CD8-positive, alpha-beta memory T cell (primary cell): ENCODE results near the gene COL11A2. TPM values are rescaled to one million over a fixed set of nuclear protein-coding genes. Genes with fewer than 3 reads are reported as not detected.
"Not testable (repeated sequence)": the region's sequence is repeated elsewhere in the genome, so short reads cannot be mapped to it uniquely, and the experiment has no call there.

ENCODE experiments used
- CTCF ChIA-PET: fragments of 350-600 bp; sonication (Branson Sonifier 250); formaldehyde crosslinking; loops from one replicate; lab custom pipeline; 2021; ENCODE audit warnings: antibody characterized with exemption; lab: Charles Lee
- POLR2A ChIA-PET: fragments of 350-600 bp; sonication (Branson Sonifier 250); formaldehyde crosslinking; loops from one replicate; lab custom pipeline; 2021; ENCODE audit warnings: antibody characterized with exemption; lab: Charles Lee
- DNase-seq, 5 donors: peaks; one replicate each; pipeline versions ENCODE4 v3.0.0 to v3.0.0-alpha.2; 2020 to 2022; ENCODE audit warnings: mixed read lengths in 1 of 5
- H3K27ac ChIP-seq: one replicate; pipeline ENCODE4 v1.7.0; 2013; ENCODE audit warnings: low read depth, mild to moderate bottlenecking, low read length, moderate library complexity
- H3K27me3 ChIP-seq: 2 replicates; pipeline ENCODE4 v1.7.0; 2013; ENCODE audit warnings: low read length, mild to moderate bottlenecking; ENCODE audit not compliant: insufficient read depth, poor library complexity, severe bottlenecking
- H3K36me3 ChIP-seq: 2 replicates; pipeline ENCODE4 v1.7.0; 2013; ENCODE audit warnings: mild to moderate bottlenecking, low read length, moderate library complexity; ENCODE audit not compliant: insufficient read depth
- H3K4me1 ChIP-seq: 2 replicates; pipeline ENCODE4 v1.7.0; 2013; ENCODE audit warnings: mild to moderate bottlenecking, low read length, moderate library complexity; ENCODE audit not compliant: insufficient read depth
- H3K4me3 ChIP-seq: 2 replicates; pipeline ENCODE4 v1.7.0; 2013; ENCODE audit warnings: mild to moderate bottlenecking, low read length
- H3K9me3 ChIP-seq: 2 replicates; pipeline ENCODE4 v1.7.0; 2013; ENCODE audit warnings: mild to moderate bottlenecking, low read length
- H3K27ac Mint-ChIP-seq, 8 donors: one replicate each; pipeline ENCODE4 v1.8.0; 2020 to 2021; ENCODE audit warnings: mixed read lengths in 8 of 8, mild to moderate bottlenecking in 6 of 8, inconsistent platforms in 3 of 8, moderate library complexity in 3 of 8
- H3K27me3 Mint-ChIP-seq, 2 donors: one replicate each; pipeline ENCODE4 v1.8.0; 2020 to 2021; ENCODE audit warnings: mixed read lengths in 2 of 2, mild to moderate bottlenecking in 1 of 2, moderate library complexity in 1 of 2
- H3K36me3 Mint-ChIP-seq, 3 donors: one replicate each; pipeline ENCODE4 v1.8.0; 2020 to 2021; ENCODE audit warnings: mixed read lengths in 3 of 3, inconsistent platforms in 1 of 3, mild to moderate bottlenecking in 1 of 3
- H3K4me1 Mint-ChIP-seq, 3 donors: one replicate each; pipeline ENCODE4 v1.8.0; 2020 to 2021; ENCODE audit warnings: mixed read lengths in 3 of 3, inconsistent platforms in 1 of 3, mild to moderate bottlenecking in 1 of 3
- H3K4me3 Mint-ChIP-seq, 7 donors: one replicate each; pipeline ENCODE4 v1.8.0; 2020 to 2021; ENCODE audit warnings: mixed read lengths in 7 of 7, mild to moderate bottlenecking in 6 of 7, moderate library complexity in 4 of 7, inconsistent platforms in 2 of 7
- H3K9me3 Mint-ChIP-seq, 5 donors: one replicate each; pipeline ENCODE4 v1.8.0; 2020 to 2022; ENCODE audit warnings: mixed read lengths in 5 of 5, mild to moderate bottlenecking in 3 of 5, moderate library complexity in 2 of 5, inconsistent platforms in 1 of 5
- polyA plus RNA-seq: library from polyadenylated mRNA; unstranded; fragments of 300-500 nt; fragmentation: Illumina TruSeq; gene quantifications from one replicate; pipeline ENCODE4 v1.2.3, GENCODE V29; 2021
- total RNA-seq, 2 experiments: library from RNA; stranded (reverse); gene quantifications; one replicate each; pipeline ENCODE4 v1.2.3, GENCODE V29; 2021

COL11A2 gene
- total RNA-seq (1 to 10 TPM in 1 of 2 experiments, under 1 TPM in 1; 0.69 to 1.1 TPM), polyA plus RNA-seq (not detected)

DNA sequence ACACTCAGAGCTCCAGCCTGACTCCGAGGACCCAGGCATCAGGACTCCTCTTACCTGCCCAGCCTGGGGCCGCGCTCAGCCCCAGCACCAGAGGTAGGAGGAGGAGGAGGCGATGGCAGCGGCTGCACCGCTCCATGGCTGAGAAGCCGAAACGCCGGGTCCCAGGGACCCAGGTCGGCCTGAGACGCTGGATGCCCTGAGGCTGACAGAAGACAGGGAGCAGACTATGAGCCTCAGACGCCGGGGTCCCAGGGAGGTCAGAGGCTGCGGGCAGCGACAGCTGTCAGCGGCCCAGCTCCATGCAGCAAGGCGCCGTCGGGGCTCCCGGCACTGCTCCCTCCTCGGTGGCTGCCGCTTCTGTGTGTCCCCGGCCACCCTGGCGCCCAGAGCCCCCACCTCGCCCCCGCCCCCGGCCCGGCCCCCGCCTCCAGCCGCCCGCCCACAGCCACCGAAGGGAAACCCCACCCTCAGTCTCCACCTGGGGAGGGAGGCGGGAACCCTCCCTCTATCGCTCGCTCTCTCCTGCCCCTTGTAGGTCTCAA is at the start of gene COL11A2:
Gene COL11A2 (minus strand): TSS at position 363 of the 542 bp plus-strand sequence. CDS start 227 bp downstream, at position 136.
- no peaks in the 10 kb centered on the region for H3K9me3 Mint-ChIP-seq
- DNase-seq: peak in 1 of 5 donors; percentile 14
- peak within 1 kb of the TSS in 4 of 8 donors; percentile 63 to 80 (median 76) for H3K27ac Mint-ChIP-seq
- Histone ChIP-seq H3K36me3 (peaks cover 25% of the 10 kb centered on the region), H3K27me3 (peaks cover 16% of the 10 kb centered on the region), H3K9me3 (no peaks in the 10 kb centered on the region), H3K27ac (no peak within 1 kb of the TSS), H3K4me3 (peak within 1 kb of the TSS; percentile 50), H3K4me1 (peaks cover 17% of the 10 kb centered on the region)
- POLR2A ChIA-PET: no interaction called here
- peaks cover 11 to 35% (median 23%) of the 10 kb centered on the region in 3 donors for H3K36me3 Mint-ChIP-seq
- peaks cover 14 to 25% (median 18%) of the 10 kb centered on the region in 3 donors for H3K4me1 Mint-ChIP-seq
- peak within 1 kb of the TSS; percentile 68 to 89 (median 80) for H3K4me3 Mint-ChIP-seq
- CTCF ChIA-PET: interaction anchor here (1.3 kb wide), 1 partner anchor 10 kb away, joined by 3 read pairs; no protein-coding TSS in a partner anchor
- H3K27me3 Mint-ChIP-seq: peaks cover 19 to 43% of the 10 kb centered on the region in 2 donors

GRCh38 chr6:33241968-33242367 is 49.7 kb upstream of the COL11A2 start:
- POLR2A ChIA-PET: no interaction called here
- no peak overlapping the region for H3K27ac ChIP-seq
- no peaks in the 10 kb centered on the region for H3K36me3 Mint-ChIP-seq
- H3K9me3 ChIP-seq: no peaks in the 10 kb centered on the region
- no peaks in the 10 kb centered on the region for H3K27me3 ChIP-seq
- CTCF ChIA-PET: no interaction called here
- H3K4me3 ChIP-seq: no peak overlapping the region
- peak overlapping the region in 1 of 7 donors; percentile 57 for H3K4me3 Mint-ChIP-seq
- H3K27me3 Mint-ChIP-seq: peaks cover 3 to 29% of the 10 kb centered on the region in 2 donors
- peak overlapping the region in 3 of 8 donors; percentile 2 to 26 (median 19) for H3K27ac Mint-ChIP-seq
- peak in 1 of 5 donors; percentile 8 for DNase-seq
- H3K9me3 Mint-ChIP-seq: no peaks in the 10 kb centered on the region
- no peaks in the 10 kb centered on the region for H3K4me1 ChIP-seq
- H3K36me3 ChIP-seq: no peaks in the 10 kb centered on the region
- peaks cover 2 to 8% (median 6%) of the 10 kb centered on the region in 3 donors for H3K4me1 Mint-ChIP-seq

- Histone ChIP-seq H3K4me3 (no peak overlapping the region), H3K27me3 (peaks cover 8% of the 10 kb centered on the region), H3K4me1 (no peaks in the 10 kb centered on the region), H3K27ac (no peak overlapping the region), H3K36me3 (no peaks in the 10 kb centered on the region), H3K9me3 (no peaks in the 10 kb centered on the region)
- Mint-ChIP-seq H3K36me3 (peaks cover 0 to 7% (median 0%) of the 10 kb centered on the region in 3 donors), H3K9me3 (no peaks in the 10 kb centered on the region), H3K27me3 (peaks cover 13 to 44% of the 10 kb centered on the region in 2 donors), H3K4me1 (peaks cover 2 to 8% (median 6%) of the 10 kb centered on the region in 3 donors), H3K4me3 (no peak overlapping the region), H3K27ac (no peak overlapping the region)
- CTCF ChIA-PET: interaction anchor here (1.3 to 2.4 kb wide), 3 partner anchors 10 to 76 kb away, joined by 3 to 13 read pairs (median 3); no protein-coding TSS in a partner anchor
- DNase-seq: no peak
- POLR2A ChIA-PET: no interaction called here
Measured at GRCh38 chr6:33237741-33238140, 45.5 kb upstream of the COL11A2 start.

DNA sequence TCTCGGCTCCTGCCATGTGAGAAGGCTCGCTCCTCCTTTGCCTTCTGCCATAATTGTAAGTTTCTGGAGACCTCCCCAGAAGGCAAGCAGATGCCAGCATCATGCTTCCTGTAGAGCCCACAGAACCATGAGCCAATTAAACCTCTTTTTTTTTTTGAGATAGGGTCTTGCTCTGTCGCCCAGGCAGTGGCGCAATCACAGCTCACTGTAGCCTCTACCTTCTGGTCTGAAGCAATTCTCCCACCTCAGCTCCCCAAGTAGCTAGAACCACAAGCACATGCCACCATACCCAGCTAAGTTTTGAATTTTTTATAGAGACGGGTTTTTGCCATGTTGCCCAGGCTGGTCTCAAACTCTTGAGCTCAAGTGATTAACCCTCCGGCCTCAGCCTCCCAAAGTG is 44.6 kb upstream of the COL11A2 start:
- ChIA-PET POLR2A (no interaction called here), CTCF (interaction anchor here (1.3 kb wide), 1 partner anchor 40 kb away, joined by 3 read pairs; no protein-coding TSS in a partner anchor)
- DNase-seq: no peak

DNA sequence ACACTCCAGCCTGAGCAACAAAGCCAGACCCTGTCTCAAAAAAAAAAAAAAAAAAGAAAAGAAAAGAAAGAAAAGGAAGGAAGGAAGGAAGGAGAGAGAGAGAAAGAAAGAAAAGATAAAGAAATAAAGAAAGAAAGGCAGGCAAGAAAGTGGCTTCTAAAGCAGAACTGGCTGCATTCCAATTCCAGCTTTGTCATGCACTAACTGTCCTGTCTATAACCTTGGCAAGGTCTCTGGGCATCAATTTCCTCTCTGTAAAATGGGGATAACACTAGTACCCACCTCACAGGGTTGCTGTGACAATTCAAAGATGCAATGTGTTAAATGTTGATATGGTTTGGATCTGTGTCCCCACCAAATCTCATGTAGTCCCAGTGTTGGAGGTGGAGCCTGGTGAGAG is 44.1 kb upstream of the COL11A2 start:
- POLR2A ChIA-PET: interaction anchor here (0.6 kb wide), 2 partner anchors 255 to 265 kb away, joined by 3 read pairs; no protein-coding TSS in a partner anchor
- H3K4me3 ChIP-seq: no peak overlapping the region
- peaks cover 0 to 7% (median 0%) of the 10 kb centered on the region in 3 donors for H3K36me3 Mint-ChIP-seq
- CTCF ChIA-PET: interaction anchor here (1.3 kb wide), 1 partner anchor 39 kb away, joined by 3 read pairs; no protein-coding TSS in a partner anchor
- no peak for DNase-seq
- H3K4me3 Mint-ChIP-seq: no peak overlapping the region
- no peaks in the 10 kb centered on the region for H3K4me1 ChIP-seq
- no peak overlapping the region for H3K27ac ChIP-seq
- no peaks in the 10 kb centered on the region for H3K9me3 ChIP-seq
- H3K27me3 Mint-ChIP-seq: peaks cover 20 to 50% of the 10 kb centered on the region in 2 donors
- no peaks in the 10 kb centered on the region for H3K4me1 Mint-ChIP-seq
- H3K9me3 Mint-ChIP-seq: no peaks in the 10 kb centered on the region
- no peaks in the 10 kb centered on the region for H3K36me3 ChIP-seq
- peaks cover 10% of the 10 kb centered on the region for H3K27me3 ChIP-seq
- no peak overlapping the region for H3K27ac Mint-ChIP-seq

More for the DNA sequence above, 44.6 kb upstream of the COL11A2 start:
- peaks cover 1 to 3% (median 3%) of the 10 kb centered on the region in 3 donors for H3K4me1 Mint-ChIP-seq
- no peak overlapping the region for H3K27ac Mint-ChIP-seq
- H3K27ac ChIP-seq: no peak overlapping the region
- peaks cover 16 to 48% of the 10 kb centered on the region in 2 donors for H3K27me3 Mint-ChIP-seq
- no peaks in the 10 kb centered on the region for H3K9me3 ChIP-seq
- peaks cover 8% of the 10 kb centered on the region for H3K27me3 ChIP-seq
- no peak overlapping the region for H3K4me3 Mint-ChIP-seq
- H3K4me1 ChIP-seq: no peaks in the 10 kb centered on the region
- no peak overlapping the region for H3K4me3 ChIP-seq
- H3K36me3 ChIP-seq: no peaks in the 10 kb centered on the region
- H3K9me3 Mint-ChIP-seq: no peaks in the 10 kb centered on the region
- H3K36me3 Mint-ChIP-seq: peaks cover 0 to 7% (median 0%) of the 10 kb centered on the region in 3 donors

DNA sequence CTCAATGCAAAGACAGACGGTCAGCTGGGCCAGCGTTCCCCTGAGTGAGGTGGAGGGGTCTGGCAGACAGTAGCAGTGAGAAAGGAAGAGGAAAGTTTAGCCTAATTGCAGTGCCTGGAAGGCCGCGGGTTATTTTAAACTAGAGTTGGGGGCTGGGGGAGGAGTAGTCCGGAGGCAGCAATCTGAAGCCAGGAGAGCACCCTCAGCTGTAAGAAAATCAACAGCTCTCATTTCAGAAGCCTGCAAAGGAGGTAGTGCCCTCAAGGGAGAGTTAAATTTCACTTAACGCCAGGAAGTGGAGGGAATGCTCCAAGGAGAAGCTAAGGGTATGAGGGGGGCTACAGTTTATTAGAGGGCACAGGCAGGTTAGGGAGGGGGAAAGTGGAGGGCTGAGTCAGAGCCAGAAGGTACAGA is 43.0 kb upstream of the COL11A2 start:
- H3K27ac ChIP-seq: no peak overlapping the region
- H3K36me3 ChIP-seq: no peaks in the 10 kb centered on the region
- Mint-ChIP-seq H3K4me3 (no peak overlapping the region), H3K27me3 (peaks cover 21 to 49% of the 10 kb centered on the region in 2 donors), H3K9me3 (no peaks in the 10 kb centered on the region), H3K27ac (no peak overlapping the region), H3K36me3 (peaks cover 0 to 7% (median 0%) of the 10 kb centered on the region in 3 donors), H3K4me1 (no peaks in the 10 kb centered on the region)
- ChIA-PET CTCF (interaction anchor here (1.4 kb wide), 1 partner anchor 13 kb away, joined by 5 read pairs; no protein-coding TSS in a partner anchor), POLR2A (no interaction called here)
- DNase-seq: no peak
- no peaks in the 10 kb centered on the region for H3K9me3 ChIP-seq
- H3K4me3 ChIP-seq: no peak overlapping the region
- H3K4me1 ChIP-seq: no peaks in the 10 kb centered on the region
- H3K27me3 ChIP-seq: peaks cover 14% of the 10 kb centered on the region

- H3K4me1 ChIP-seq, H3K9me3 Mint-ChIP-seq, CTCF ChIA-PET, H3K9me3 ChIP-seq, H3K4me1 Mint-ChIP-seq, H3K27ac ChIP-seq, H3K4me3 ChIP-seq, H3K36me3 ChIP-seq, DNase-seq, H3K36me3 Mint-ChIP-seq, H3K27me3 ChIP-seq, H3K27ac Mint-ChIP-seq, H3K4me3 Mint-ChIP-seq: not testable (repeated sequence)
- POLR2A ChIA-PET: interaction anchor here (0.7 kb wide), 1 partner anchor 23 kb away, joined by 4 read pairs; no protein-coding TSS in a partner anchor
- peaks cover 15 to 48% of the 10 kb centered on the region in 2 donors for H3K27me3 Mint-ChIP-seq
Measured at GRCh38 chr6:33226503-33227120, 34.3 kb upstream of the COL11A2 start.

- no peaks in the 10 kb centered on the region for H3K27me3 ChIP-seq
- Mint-ChIP-seq H3K27me3 (peaks cover 30 to 76% of the 10 kb centered on the region in 2 donors), H3K4me3 (no peak overlapping the region), H3K27ac (no peak overlapping the region), H3K4me1 (peaks cover 12 to 16% (median 13%) of the 10 kb centered on the region in 3 donors), H3K36me3 (peaks cover 0 to 3% (median under 1%) of the 10 kb centered on the region in 3 donors), H3K9me3 (no peaks in the 10 kb centered on the region)
- no peak overlapping the region for H3K27ac ChIP-seq
- no peak overlapping the region for H3K4me3 ChIP-seq
- ChIA-PET CTCF (no interaction called here), POLR2A (no interaction called here)
- DNase-seq: no peak
- peaks cover 12% of the 10 kb centered on the region for H3K4me1 ChIP-seq
- H3K9me3 ChIP-seq: no peaks in the 10 kb centered on the region
- H3K36me3 ChIP-seq: no peaks in the 10 kb centered on the region
Measured at GRCh38 chr6:33217681-33218080, 25.4 kb upstream of the COL11A2 start.
